ENCODE results near the gene RIMS4.
"Not testable (repeated sequence)": the region's sequence is repeated elsewhere in the genome, so short reads cannot be mapped to it uniquely, and the experiment has no call there.

The RIMS4 gene

DNA sequence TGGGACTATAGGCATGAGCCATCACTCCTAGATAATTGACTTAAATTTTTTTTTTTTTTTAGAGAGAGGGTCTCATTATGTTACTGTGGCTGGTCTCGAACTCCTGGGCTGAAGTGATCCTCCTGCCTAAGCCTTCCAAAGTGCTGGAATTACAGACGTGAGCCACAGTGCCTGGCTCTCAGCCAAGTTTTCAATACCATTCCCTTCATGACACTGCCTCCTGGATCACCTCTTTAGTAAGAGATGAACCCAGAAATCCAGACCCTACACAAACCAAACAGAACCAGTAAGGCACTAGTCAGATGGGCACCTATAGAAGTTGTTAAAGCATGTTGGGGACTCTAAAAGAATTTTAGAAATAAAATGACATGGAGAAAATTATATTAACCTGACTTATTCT lies 18.3 kb upstream of the RIMS4 start:
- H3K4me2 ChIP-seq (ENCODE audit: low read length): no peak overlapping the region
- no peak overlapping the region for H2AFZ ChIP-seq
- no peaks in the 10 kb centered on the region for H3K79me2 ChIP-seq
- no peaks in the 10 kb centered on the region for H3K27me3 ChIP-seq (ENCODE audit: control insufficient read depth, insufficient read depth, low read length)
- H3K36me3 ChIP-seq (ENCODE audit: control insufficient read depth, insufficient read depth, low read length): no peaks in the 10 kb centered on the region
- H3K4me1 ChIP-seq: no peaks in the 10 kb centered on the region
- H3K27ac ChIP-seq: no peak overlapping the region
- TF ChIP-seq, protein P1, sequence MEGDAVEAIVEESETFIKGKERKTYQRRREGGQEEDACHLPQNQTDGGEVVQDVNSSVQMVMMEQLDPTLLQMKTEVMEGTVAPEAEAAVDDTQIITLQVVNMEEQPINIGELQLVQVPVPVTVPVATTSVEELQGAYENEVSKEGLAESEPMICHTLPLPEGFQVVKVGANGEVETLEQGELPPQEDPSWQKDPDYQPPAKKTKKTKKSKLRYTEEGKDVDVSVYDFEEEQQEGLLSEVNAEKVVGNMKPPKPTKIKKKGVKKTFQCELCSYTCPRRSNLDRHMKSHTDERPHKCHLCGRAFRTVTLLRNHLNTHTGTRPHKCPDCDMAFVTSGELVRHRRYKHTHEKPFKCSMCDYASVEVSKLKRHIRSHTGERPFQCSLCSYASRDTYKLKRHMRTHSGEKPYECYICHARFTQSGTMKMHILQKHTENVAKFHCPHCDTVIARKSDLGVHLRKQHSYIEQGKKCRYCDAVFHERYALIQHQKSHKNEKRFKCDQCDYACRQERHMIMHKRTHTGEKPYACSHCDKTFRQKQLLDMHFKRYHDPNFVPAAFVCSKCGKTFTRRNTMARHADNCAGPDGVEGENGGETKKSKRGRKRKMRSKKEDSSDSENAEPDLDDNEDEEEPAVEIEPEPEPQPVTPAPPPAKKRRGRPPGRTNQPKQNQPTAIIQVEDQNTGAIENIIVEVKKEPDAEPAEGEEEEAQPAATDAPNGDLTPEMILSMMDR (IDR thresholded peaks at IDR 0.05): no peak
- H3K9me3 ChIP-seq (ENCODE audit: control insufficient read depth, low read length): no peaks in the 10 kb centered on the region
- H3K4me3 ChIP-seq (ENCODE audit: low read depth, low read length): no peak overlapping the region
- H3K9ac ChIP-seq: no peak overlapping the region

DNA sequence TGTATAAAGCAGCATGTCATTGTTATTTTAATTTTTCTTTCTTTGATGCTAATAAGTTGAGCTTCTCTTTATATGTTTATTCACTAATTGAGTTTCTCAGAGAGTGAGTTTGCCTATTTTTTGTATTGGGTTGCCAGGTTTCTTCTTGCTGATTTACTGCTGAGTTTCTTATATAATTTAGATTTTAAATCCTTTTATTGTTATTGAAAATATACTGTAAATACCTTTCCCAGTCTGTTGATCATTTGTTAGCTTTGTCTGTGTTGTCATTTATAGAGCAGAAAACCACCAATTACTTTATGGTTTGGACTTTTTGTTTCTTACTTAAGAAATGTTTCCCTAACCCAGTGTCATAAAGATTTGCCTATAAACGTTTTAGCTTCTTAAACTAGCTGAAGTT lies 17.1 kb upstream of the RIMS4 start:
- H3K9ac ChIP-seq: no peak overlapping the region
- no peak overlapping the region for H3K27ac ChIP-seq
- no peaks in the 10 kb centered on the region for H3K9me3 ChIP-seq (ENCODE audit: control insufficient read depth, low read length)
- H2AFZ ChIP-seq: no peak overlapping the region
- no peaks in the 10 kb centered on the region for H3K4me1 ChIP-seq
- TF ChIP-seq, protein P1 (IDR thresholded peaks at IDR 0.05): no peak
- H3K4me3 ChIP-seq (ENCODE audit: low read depth, low read length): no peak overlapping the region
- H3K79me2 ChIP-seq: no peaks in the 10 kb centered on the region
- no peaks in the 10 kb centered on the region for H3K36me3 ChIP-seq (ENCODE audit: control insufficient read depth, insufficient read depth, low read length)
- H3K27me3 ChIP-seq (ENCODE audit: control insufficient read depth, insufficient read depth, low read length): no peaks in the 10 kb centered on the region
- no peak overlapping the region for H3K4me2 ChIP-seq (ENCODE audit: low read length)

DNA sequence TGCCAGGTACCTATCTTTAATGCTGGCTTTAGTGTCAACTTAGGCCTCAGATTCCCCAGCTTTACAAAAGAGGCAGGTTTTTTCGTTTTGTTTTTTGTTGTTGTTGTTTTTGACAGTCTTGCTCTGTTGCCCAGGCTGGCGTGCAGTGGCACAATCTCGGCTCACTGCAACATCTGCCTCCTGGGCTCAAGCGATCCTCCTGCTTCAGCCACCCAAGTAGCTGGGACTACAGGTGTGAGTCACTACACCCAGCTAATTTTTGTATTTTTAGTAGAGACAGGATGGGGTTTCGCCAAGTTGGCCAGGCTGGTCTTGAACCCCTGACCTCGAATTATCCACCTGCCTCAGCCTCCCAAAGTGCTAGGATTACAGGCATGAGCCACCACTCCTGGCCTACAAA lies 11.2 kb upstream of the RIMS4 start:
- H3K36me3 ChIP-seq (ENCODE audit: control insufficient read depth, insufficient read depth, low read length); H3K4me3 ChIP-seq (ENCODE audit: low read depth, low read length); H3K27me3 ChIP-seq (ENCODE audit: control insufficient read depth, insufficient read depth, low read length); H3K27ac ChIP-seq; H3K4me1 ChIP-seq; H3K4me2 ChIP-seq (ENCODE audit: low read length); H3K9ac ChIP-seq; H3K9me3 ChIP-seq (ENCODE audit: control insufficient read depth, low read length); H2AFZ ChIP-seq; H3K79me2 ChIP-seq: not testable (repeated sequence)

DNA sequence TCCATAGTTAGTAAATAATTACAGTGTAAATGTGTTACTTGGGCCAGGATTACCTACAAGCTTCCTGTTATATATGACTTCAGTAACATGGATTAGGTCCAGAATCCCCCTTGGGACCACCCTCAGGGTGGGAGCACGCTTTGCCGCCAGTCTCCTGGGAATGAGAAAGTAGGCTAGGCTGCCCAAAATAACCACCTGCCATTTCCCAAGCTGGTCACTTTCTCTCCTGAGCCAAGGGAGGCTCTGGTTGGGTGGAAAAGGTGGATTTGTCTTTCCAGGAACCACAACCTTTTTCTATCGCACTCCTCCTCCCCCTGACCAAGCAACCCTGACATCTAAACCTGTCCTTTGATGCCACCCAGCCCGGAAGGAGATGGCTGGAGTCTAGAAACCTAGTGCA lies 9.6 kb upstream of the RIMS4 start:
- Histone ChIP-seq H3K9ac (no peak overlapping the region), H3K27ac (no peak overlapping the region), H3K4me3 (ENCODE audit: low read depth, low read length) (no peak overlapping the region), H3K9me3 (ENCODE audit: control insufficient read depth, low read length) (no peaks in the 10 kb centered on the region), H2AFZ (no peak overlapping the region), H3K4me1 (no peaks in the 10 kb centered on the region), H3K27me3 (ENCODE audit: control insufficient read depth, insufficient read depth, low read length) (no peaks in the 10 kb centered on the region), H3K36me3 (ENCODE audit: control insufficient read depth, insufficient read depth, low read length) (no peaks in the 10 kb centered on the region), H3K4me2 (ENCODE audit: low read length) (no peak overlapping the region), H3K79me2 (no peaks in the 10 kb centered on the region)
- TF ChIP-seq, protein P1 (IDR thresholded peaks at IDR 0.05): no peak

DNA sequence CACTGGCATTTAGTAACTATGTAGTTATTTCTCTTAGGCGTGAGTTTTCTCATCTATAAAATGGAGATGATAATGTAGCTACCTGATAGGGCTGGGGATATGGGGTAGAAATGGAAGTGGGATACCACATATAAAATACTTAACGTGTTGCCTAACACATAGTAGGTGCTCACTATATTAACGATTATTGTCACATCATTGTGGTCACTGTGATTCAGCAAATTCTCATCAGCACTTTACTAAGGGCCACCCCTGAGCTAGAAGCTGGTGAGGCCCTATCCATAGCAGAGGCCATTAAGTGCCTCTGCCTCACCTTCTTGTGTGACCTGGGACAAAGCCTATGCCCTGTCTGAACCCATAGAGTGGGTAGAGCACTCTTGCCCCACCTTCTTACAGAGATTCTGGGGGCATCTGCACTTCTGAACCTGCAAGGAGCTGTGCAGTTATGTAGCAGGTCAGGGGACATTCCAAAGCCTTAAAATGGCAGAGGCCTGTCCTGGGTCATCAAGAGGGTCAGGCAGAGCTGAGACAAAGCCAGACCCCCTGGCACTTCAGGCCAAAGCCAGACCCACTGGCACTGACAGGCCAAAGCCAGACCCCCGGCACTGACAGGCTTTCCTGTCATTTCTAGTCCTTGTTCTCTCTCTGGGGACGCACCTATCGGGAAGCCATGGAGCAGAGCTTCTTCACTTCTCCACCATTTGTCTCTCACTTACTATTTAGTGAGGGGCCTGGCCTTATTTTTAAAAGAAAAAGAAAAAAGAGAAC lies 7.0 kb upstream of the RIMS4 start:
- Histone ChIP-seq H3K4me3 (ENCODE audit: low read depth, low read length) (no peak overlapping the region), H3K27ac (no peak overlapping the region), H3K27me3 (ENCODE audit: control insufficient read depth, insufficient read depth, low read length) (no peaks in the 10 kb centered on the region), H3K4me1 (no peaks in the 10 kb centered on the region), H3K36me3 (ENCODE audit: control insufficient read depth, insufficient read depth, low read length) (no peaks in the 10 kb centered on the region), H3K9ac (no peak overlapping the region), H3K79me2 (no peaks in the 10 kb centered on the region), H3K4me2 (ENCODE audit: low read length) (no peak overlapping the region), H3K9me3 (ENCODE audit: control insufficient read depth, low read length) (no peaks in the 10 kb centered on the region), H2AFZ (no peak overlapping the region)
- TF ChIP-seq, protein P1 (IDR thresholded peaks at IDR 0.05): no peak

Data from parathyroid adenoma (tissue), 2 donors.